ENCODE data around the gene ST3GAL6. TPM values are rescaled to one million over a fixed set of nuclear protein-coding genes. Genes with fewer than 3 reads are reported as not detected.

Gene ST3GAL6
- total and polyA plus RNA-seq, 2 donors (not counting 3 experiments of a cell fraction or from before 2014, with no cell fraction given): 13.2 to 35.9 TPM

- Histone ChIP-seq H3K9ac (replicated peaks; ENCODE audit: extremely low read depth, insufficient read depth, low read length) (no peak overlapping the region), H3K79me2 (ENCODE audit: control insufficient read depth, insufficient read depth, low read length) (peaks cover 14% of the 10 kb centered on the region), H3K4me1 (ENCODE audit: control insufficient read depth, extremely low read depth, insufficient read depth, low read length) (peaks cover 76% of the 10 kb centered on the region), H3K4me3 (replicated peaks in 1 of 3; ENCODE audit: insufficient read depth in 1 of 3, low read depth in 1 of 3, low read length in 3 of 3) (no peak overlapping the region), H3K9me3 (replicated peaks; ENCODE audit: control insufficient read depth, insufficient read depth, low read length) (no peaks in the 10 kb centered on the region), H3K9me1 (replicated peaks; ENCODE audit: control insufficient read depth, extremely low read depth, insufficient read depth, low read length) (no peaks in the 10 kb centered on the region), H3K27me3 (ENCODE audit: control insufficient read depth in 2 of 2, insufficient read depth in 2 of 2, low read length in 2 of 2) (no peaks in the 10 kb centered on the region), H3K27ac (ENCODE audit: insufficient read depth, low read depth, low read length) (no peak overlapping the region), H3K36me3 (ENCODE audit: control insufficient read depth in 2 of 2, extremely low read depth in 1 of 2, insufficient read depth in 2 of 2, low read length in 2 of 2) (no peaks in the 10 kb centered on the region), H3K4me2 (ENCODE audit: insufficient read depth, low read length) (peak overlapping the region; percentile 2), H2AFZ (ENCODE audit: low read depth, low read length) (no peak overlapping the region), H4K20me1 (replicated peaks; ENCODE audit: control insufficient read depth, extremely low read depth, insufficient read depth, low read length) (no peaks in the 10 kb centered on the region)
- no peak for TF ChIP-seq GATA2 (IDR thresholded peaks at IDR 0.05; ENCODE audit: insufficient read depth, insufficient read length, low read depth, low read length)
- TF ChIP-seq EZH2 (IDR thresholded peaks at IDR 0.05; ENCODE audit: borderline replicate concordance, low read depth, low read length, severe bottlenecking): no peak
- TF ChIP-seq FOS (IDR thresholded peaks at IDR 0.05; ENCODE audit: borderline replicate concordance, insufficient read depth, low read length): no peak
- no peak for TF ChIP-seq CTCF (IDR thresholded peaks at IDR 0.05; ENCODE audit: extremely low read depth in 1 of 2, insufficient read depth in 1 of 2, low read depth in 1 of 2, low read length in 2 of 2)
- TF ChIP-seq JUN (IDR thresholded peaks at IDR 0.05; ENCODE audit: borderline replicate concordance, insufficient read depth, insufficient read length, low read depth): no peak
- TF ChIP-seq POLR2A (IDR thresholded peaks at IDR 0.05; ENCODE audit: low read depth, low read length): no peak
- FAIRE-seq (no peak), DNase-seq (ENCODE audit: low read depth, low spot score) (peak; percentile 41)
- BruUV-seq (replicated peaks): no TSS peak
- dilution Hi-C loops (cut with MboI; ENCODE audit: extremely low pct_ligation_motif_present, low sequenced_read_pairs) (no loop called here), intact Hi-C loops (cut with micrococcal nuclease) (loop anchor here (2.0 kb wide), 1 partner anchor 32 kb away; no protein-coding TSS in a partner anchor)
- CTCF ChIA-PET: interaction anchor here (0.8 to 1.6 kb wide), 2 partner anchors 17 to 163 kb away, joined by 4 to 11 read pairs; no protein-coding TSS in a partner anchor
- POLR2A ChIA-PET: interaction anchor here (1.0 kb wide), 1 partner anchor 15 kb away, joined by 6 read pairs; no protein-coding TSS in a partner anchor
These were observed 1.3 kb downstream of the ST3GAL6 start for GRCh38 chr3:98764472-98764884.

Measured in endothelial cell of umbilical vein (primary cell).